Posterior cingulate gyrus (tissue), 11 donors: ENCODE data around the gene CHCHD10.
"Not testable (repeated sequence)": the region's sequence is repeated elsewhere in the genome, so short reads cannot be mapped to it uniquely, and the experiment has no call there.

ENCODE experiments used
- DNase-seq, 10 donors: peaks; one replicate each; pipeline versions ENCODE4 v3.0.0 to v3.0.0-alpha.2; 2020 to 2021; ENCODE audit warnings: mixed read lengths in 3 of 10
- intact Hi-C: fragments of 100-400 bp; cut with DNase I; formaldehyde crosslinking; loops from one replicate; pipeline ENCODE4 v1.15.1; 2023

The CHCHD10 gene

GRCh38 chr22:23752750-23753149, 15.0 kb downstream of the CHCHD10 start:
- intact Hi-C loops = no loop called here
- no peak for DNase-seq

GRCh38 chr22:23752090-23752691, 15.6 kb downstream of the CHCHD10 start:
- no peak for DNase-seq
- intact Hi-C loops = no loop called here

GRCh38 chr22:23751441-23751996, 16.3 kb downstream of the CHCHD10 start:
- intact Hi-C loops = no loop called here
- DNase-seq = peak in 1 of 10 donors; percentile 22

- intact Hi-C loops = no loop called here
Observed at GRCh38 chr22:23750714-23751440, 16.9 kb downstream of the CHCHD10 start, which contains the start of gene ZNF70. Gene ZNF70 (minus strand): TSS chr22:23751112. CDS start chr22:23745140, 5,972 bp downstream.

GRCh38 chr22:23750367-23750713, 17.4 kb downstream of the CHCHD10 start:
- DNase-seq = no peak
- intact Hi-C loops = no loop called here

More at GRCh38 chr22:23750714-23751440, 16.9 kb downstream of the CHCHD10 start, which contains the start of gene ZNF70:
- peak; percentile 54 to 98 (median 80) for DNase-seq

GRCh38 chr22:23749841-23750301, 17.9 kb downstream of the CHCHD10 start:
- no peak for DNase-seq
- intact Hi-C loops = no loop called here

GRCh38 chr22:23745791-23746190, 22.0 kb downstream of the CHCHD10 start:
- intact Hi-C loops = no loop called here
- DNase-seq = no peak

- DNase-seq = no peak
- intact Hi-C loops = no loop called here
Observed at GRCh38 chr22:23744485-23744884, 23.3 kb downstream of the CHCHD10 start.

GRCh38 chr22:23744001-23744400, 23.8 kb downstream of the CHCHD10 start:
- DNase-seq = no peak
- intact Hi-C loops = no loop called here

GRCh38 chr22:23743303-23743705, 24.5 kb downstream of the CHCHD10 start:
- intact Hi-C loops = no loop called here
- peak in 5 of 10 donors; percentile 51 to 92 (median 53) for DNase-seq

GRCh38 chr22:23742505-23743264, 25.1 kb downstream of the CHCHD10 start:
- no peak for DNase-seq
- intact Hi-C loops = no loop called here

- no peak for DNase-seq
- intact Hi-C loops = no loop called here
Observed at GRCh38 chr22:23737696-23738095, 30.1 kb downstream of the CHCHD10 start.

- peak in 1 of 10 donors; percentile 5 for DNase-seq
- intact Hi-C loops = not testable (repeated sequence)
Observed at GRCh38 chr22:23728108-23728507, 39.7 kb downstream of the CHCHD10 start.

- intact Hi-C loops = no loop called here
- no peak for DNase-seq
Observed at GRCh38 chr22:23722724-23723123, 45.0 kb downstream of the CHCHD10 start.

- no peak for DNase-seq
- intact Hi-C loops = no loop called here
Observed at GRCh38 chr22:23722160-23722559, 45.6 kb downstream of the CHCHD10 start.

GRCh38 chr22:23720855-23721254, 46.9 kb downstream of the CHCHD10 start:
- intact Hi-C loops = no loop called here
- no peak for DNase-seq

- peak in 2 of 10 donors; percentile 25 to 42 for DNase-seq
- intact Hi-C loops = no loop called here
Observed at GRCh38 chr22:23718371-23719165, 49.2 kb downstream of the CHCHD10 start.

GRCh38 chr22:23716811-23717801, 50.7 kb downstream of the CHCHD10 start:
- peak; percentile 84 to 98 (median 88) for DNase-seq
- intact Hi-C loops = no loop called here
